COLO829 (cell line): ENCODE results near the gene SYT12.
"Not testable (repeated sequence)": the region's sequence is repeated elsewhere in the genome, so short reads cannot be mapped to it uniquely, and the experiment has no call there.

Experiments
- DNase-seq: peaks from one replicate; pipeline ENCODE4 v3.0.0; 2012; ENCODE audit warnings: low spot score

SYT12 gene

GRCh38 chr11:67022961-67023956, at the start of gene SYT12:
Gene SYT12, plus strand, starts transcription at chr11:67023134. Its CDS starts 7,011 bp downstream, at chr11:67030145.
- DNase-seq: no peak

GRCh38 chr11:66973956-66974580, 48.9 kb upstream of the SYT12 start:
- no peak for DNase-seq

- no peak for DNase-seq
These were observed 48.1 kb upstream of the SYT12 start, which contains the start of gene C11orf86 for GRCh38 chr11:66974724-66975404. Gene C11orf86, plus strand, starts transcription at chr11:66975304. Its CDS starts 59 bp downstream, at chr11:66975363.

DNA sequence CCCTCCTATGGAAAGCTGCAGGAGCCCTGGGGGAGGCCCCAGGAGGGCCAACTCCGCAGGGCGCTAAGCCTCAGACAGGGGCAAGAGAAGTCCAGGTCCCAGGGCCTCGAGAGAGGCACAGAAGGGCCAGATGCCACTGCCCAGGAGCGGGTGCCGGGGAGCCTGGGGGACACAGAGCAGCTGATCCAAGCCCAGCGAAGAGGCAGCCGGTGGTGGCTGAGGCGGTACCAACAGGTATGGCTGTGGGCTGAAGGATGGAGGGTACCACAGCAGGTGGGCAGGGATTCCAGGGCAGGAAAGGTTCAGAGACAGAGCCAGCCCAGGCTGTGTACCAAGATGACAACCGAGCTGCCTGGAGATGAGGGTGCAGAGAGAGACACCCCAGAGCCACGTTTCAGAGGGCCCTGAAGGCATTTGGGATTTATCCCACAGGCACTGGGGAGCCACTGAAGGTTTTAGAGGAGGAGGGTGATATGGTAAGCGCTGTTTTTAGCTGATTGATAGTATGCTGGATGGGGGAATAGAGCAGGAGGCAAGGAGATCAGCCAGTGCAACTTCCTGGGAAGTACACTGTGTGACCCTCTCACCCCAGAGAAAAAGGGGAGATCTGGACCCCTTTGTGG, 47.4 kb upstream of the SYT12 start:
- no peak for DNase-seq

DNA sequence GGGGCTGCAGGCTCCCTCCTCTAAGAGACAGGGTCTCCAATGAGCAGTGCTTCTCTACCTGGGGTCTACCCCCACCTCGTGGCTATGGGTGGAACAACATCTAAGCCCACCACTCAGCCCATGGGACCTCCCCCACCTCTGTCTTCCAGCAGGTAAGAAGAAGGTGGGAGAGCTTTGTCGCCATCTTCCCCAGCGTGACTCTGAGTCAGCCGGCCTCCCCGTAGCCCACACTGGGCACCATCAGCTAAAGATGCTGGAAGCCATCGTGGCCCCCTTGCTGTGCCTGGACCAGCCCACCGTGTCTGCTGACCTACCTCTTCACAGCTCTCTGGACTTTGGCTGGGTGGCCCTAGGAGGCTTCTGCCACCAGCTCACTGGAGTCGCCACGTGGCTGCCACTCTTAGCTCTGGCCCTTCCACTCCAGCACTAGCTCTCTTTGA, 46.9 kb upstream of the SYT12 start:
- DNase-seq: no peak

- DNase-seq: no peak
These were observed 46.0 kb upstream of the SYT12 start for GRCh38 chr11:66976925-66977324.

GRCh38 chr11:66978229-66978628, 44.7 kb upstream of the SYT12 start:
- no peak for DNase-seq

- DNase-seq: no peak
These were observed 44.2 kb upstream of the SYT12 start for GRCh38 chr11:66978717-66979116.

DNA sequence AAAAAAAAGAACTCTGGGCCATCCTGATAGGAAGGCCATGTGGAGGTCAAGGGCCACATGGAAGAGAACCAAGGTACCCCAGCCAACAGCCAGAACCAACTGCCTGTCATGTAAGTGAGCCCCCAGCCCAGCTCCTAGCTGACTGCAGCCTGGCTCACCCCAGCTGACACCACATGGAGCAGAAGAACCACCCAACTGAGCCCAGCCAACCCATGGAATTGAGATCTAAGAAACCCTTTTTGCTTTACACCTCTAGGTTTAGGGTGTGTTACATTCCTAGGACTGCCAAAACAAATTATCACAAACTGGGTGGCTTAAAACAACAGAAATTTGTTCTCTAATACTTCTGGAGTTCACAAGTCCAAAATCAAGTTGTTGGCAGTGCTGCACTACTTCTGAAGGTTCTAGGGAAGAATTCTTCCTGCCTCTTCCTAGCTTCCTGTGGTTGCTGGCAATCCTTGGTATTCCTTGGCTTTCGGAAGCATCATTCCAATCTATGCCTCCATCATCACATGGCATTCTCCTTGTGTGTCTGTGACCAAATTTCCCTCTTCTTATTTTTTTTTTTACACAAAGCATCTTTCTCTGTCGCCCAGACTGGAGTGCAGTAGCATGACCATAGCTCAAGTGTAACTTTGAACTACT, 43.5 kb upstream of the SYT12 start:
- DNase-seq: no peak

GRCh38 chr11:66981976-66982578, 40.9 kb upstream of the SYT12 start:
- peak; percentile 63 for DNase-seq

DNA sequence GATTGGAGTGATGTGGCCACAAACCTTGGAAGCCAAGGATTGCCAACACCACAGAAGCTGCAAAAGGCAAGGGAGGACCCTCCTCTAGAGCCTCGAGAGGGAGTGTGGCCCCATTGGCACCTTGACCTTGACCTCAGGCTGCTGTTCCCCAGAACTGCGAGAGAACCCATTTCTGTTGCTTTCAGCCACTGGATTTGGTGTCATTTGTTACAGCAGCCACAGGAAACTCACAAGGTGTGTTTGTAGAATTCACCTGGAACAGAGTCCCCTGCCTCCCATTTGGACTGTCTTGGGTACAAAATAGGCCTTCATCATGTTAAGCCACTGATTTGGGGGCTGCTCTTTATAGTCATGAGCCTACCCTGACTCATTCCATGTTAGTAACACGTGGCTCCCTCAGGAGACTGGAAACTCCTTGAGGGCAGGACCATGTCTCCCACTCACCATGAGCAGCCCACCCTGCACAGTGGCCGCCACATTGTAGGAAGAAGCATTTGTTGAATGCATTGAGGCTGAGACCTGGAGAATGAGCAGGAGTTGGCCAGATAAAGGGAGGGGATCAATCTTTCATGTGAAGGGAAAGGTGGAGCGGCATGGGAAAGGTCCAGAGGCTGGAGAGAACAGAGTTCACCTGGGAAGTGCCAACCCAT, 39.5 kb upstream of the SYT12 start:
- no peak for DNase-seq

- no peak for DNase-seq
These were observed 37.3 kb upstream of the SYT12 start for GRCh38 chr11:66985508-66986177.

DNA sequence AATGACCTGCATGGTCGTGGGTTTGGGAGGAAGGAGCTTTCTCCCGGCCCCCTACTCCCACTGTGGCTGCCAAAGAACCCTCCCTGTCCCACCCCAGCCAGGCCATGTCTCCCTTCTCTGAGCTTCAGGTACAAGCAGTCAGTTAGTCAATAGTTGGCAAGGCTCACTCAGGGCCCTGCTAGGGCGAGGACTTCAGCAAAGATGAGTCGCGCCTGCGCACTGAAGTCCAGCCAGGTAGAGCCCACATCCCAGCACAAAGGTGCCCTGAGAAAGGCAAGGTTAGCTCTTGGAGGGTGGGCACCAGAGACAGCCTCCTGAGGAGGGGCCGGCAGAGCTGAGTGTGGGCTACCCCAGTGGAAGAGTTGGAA, 36.8 kb upstream of the SYT12 start:
- no peak for DNase-seq

DNA sequence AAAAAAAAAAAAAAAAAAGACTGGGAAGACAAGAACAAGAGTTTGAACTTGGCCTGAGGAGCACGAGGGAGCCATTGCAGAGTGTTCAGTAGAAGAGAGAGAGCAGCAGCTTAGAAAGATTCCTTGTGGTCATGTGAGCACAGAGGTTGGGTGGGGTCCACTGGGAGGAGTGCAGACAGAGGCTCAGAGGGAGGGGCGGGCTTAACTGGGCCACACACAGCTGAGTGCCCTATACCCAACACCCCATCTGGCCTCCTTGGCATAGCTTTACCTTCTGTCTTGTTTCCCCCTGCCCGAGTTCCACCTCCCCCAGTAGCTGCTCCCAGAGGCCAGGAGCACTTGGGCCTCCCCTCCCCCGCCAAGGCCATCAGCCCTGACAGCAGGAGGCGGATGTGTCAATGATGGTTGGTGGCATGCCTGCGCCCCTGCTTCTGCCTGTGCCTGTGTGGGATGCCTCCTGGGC, 35.7 kb upstream of the SYT12 start:
- DNase-seq: no peak

- no peak for DNase-seq
These were observed 34.9 kb upstream of the SYT12 start for GRCh38 chr11:66987924-66988637.

GRCh38 chr11:66988741-66989140, 34.2 kb upstream of the SYT12 start:
- not testable (repeated sequence) for DNase-seq

DNA sequence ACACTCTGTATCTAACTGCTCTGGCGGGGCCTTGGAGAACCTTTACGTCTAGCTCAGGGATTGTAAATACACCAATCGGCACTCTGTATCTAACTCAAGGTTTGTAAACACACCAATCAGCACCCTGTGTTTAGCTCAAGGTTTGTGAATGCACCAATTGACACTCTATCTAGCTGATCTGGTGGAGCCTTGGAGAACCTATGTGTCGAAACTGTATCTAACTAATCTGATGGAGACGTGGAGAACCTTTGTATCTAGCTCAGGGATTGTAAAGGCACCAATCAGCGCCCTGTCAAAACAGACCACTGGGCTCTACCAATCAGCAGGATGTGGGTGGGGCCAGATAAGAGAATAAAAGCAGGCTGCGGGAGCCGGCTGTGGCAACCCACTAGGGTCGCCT, 33.6 kb upstream of the SYT12 start:
- DNase-seq: not testable (repeated sequence)

- DNase-seq: no peak
These were observed 30.9 kb upstream of the SYT12 start for GRCh38 chr11:66992041-66992440.

DNA sequence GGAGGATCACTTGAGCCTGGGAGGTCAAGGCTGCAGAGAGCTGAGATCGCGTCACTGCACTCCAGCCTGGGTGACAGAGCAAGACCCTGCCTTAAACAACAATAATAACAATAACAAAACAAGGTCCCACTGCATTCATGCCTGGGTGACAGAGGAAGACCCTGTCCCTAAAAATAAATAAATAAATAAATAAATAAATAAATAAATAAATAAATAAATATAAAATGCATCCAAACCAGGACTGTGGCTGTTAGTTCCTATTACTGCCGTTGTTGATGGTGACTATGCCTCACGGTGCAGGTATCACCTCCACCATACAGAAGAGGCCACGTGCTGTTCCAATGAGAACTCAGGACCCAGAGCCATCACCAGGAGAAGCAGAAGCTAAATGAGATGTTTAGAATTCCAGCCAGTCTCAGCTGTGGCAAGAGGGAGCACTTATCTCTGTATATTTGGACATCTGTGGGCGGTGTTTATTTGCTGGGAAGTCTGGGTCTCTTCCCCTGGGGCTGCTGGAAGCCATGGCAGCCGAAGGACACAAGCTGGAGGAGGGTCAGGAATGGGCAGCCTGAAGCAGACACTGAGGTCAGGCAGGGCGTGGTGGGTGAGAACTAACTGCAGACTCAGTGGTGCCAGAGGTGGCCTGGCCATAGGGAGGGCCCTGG, 26.2 kb upstream of the SYT12 start:
- DNase-seq: no peak
